NCI-H524 treated with DMSO at 0.1 percent for 48 hours (cell line): ENCODE measurements around the gene MARCHF3.
"Not testable (repeated sequence)": the region's sequence is repeated elsewhere in the genome, so short reads cannot be mapped to it uniquely, and the experiment has no call there.

Experiments
- DNase-seq: peaks from one replicate; lab custom pipeline; 2025; lab: John Stamatoyannopoulos, UW

MARCHF3 gene

GRCh38 chr5:126847826-126848251 lies 182.5 kb downstream of the MARCHF3 start:
- no peak for DNase-seq

- DNase-seq, result no peak
Observed at GRCh38 chr5:126847456-126847820, 182.9 kb downstream of the MARCHF3 start.

- peak; percentile 37 for DNase-seq
Observed at GRCh38 chr5:126846744-126847455, 183.5 kb downstream of the MARCHF3 start.

- DNase-seq, result no peak
Observed at GRCh38 chr5:126846344-126846743, 184.0 kb downstream of the MARCHF3 start.

GRCh38 chr5:126845470-126846070 lies 184.8 kb downstream of the MARCHF3 start:
- not testable (repeated sequence) for DNase-seq

- DNase-seq, result not testable (repeated sequence)
Observed at GRCh38 chr5:126843375-126843774, 187.0 kb downstream of the MARCHF3 start.

- DNase-seq, result not testable (repeated sequence)
Observed at GRCh38 chr5:126839407-126839806, 191.0 kb downstream of the MARCHF3 start.

GRCh38 chr5:126837906-126838539 lies 192.3 kb downstream of the MARCHF3 start:
- no peak for DNase-seq

GRCh38 chr5:126837242-126837641 lies 193.1 kb downstream of the MARCHF3 start:
- no peak for DNase-seq

- no peak for DNase-seq
Observed at GRCh38 chr5:126836778-126837177, 193.6 kb downstream of the MARCHF3 start.

GRCh38 chr5:126831156-126831555 lies 199.2 kb downstream of the MARCHF3 start:
- DNase-seq, result no peak

GRCh38 chr5:126830061-126830460 lies 200.3 kb downstream of the MARCHF3 start:
- DNase-seq, result no peak

GRCh38 chr5:126829098-126829497 lies 201.3 kb downstream of the MARCHF3 start:
- no peak for DNase-seq

GRCh38 chr5:126826619-126827215 lies 203.6 kb downstream of the MARCHF3 start:
- DNase-seq, result no peak

GRCh38 chr5:126819253-126819652 lies 211.1 kb downstream of the MARCHF3 start:
- no peak for DNase-seq

- DNase-seq, result no peak
Observed at GRCh38 chr5:126818736-126819135, 211.6 kb downstream of the MARCHF3 start.
